Neural cell (in vitro differentiated cells): ENCODE measurements around the gene SH3GL3. TPM values are rescaled to one million over a fixed set of nuclear protein-coding genes. Genes with fewer than 3 reads are reported as not detected.

Experiments
- H2AFZ ChIP-seq: fragments of 200-600, 300-800 bp; sonication (generic), shearing (Covaris generic); 2 replicates; pipeline ENCODE4 v1.6.0; 2014; ENCODE audit warnings: low read depth, mild to moderate bottlenecking, antibody characterized with exemption, low read length, moderate library complexity
- H3F3A ChIP-seq: fragments of 200-600 bp; shearing (Covaris generic); 2 replicates; pipeline ENCODE4 v1.6.1; 2016; ENCODE audit warnings: mild to moderate bottlenecking, moderate library complexity, mixed read lengths, antibody characterized with exemption, low read length; ENCODE audit not compliant: insufficient read depth, poor library complexity, severe bottlenecking
- H3K27ac ChIP-seq: fragments of 200-600, 300-800 bp; sonication (generic), shearing (Covaris generic); 2 replicates; pipeline ENCODE4 v1.5.1; 2014; ENCODE audit warnings: mild to moderate bottlenecking, low read length, moderate library complexity
- H3K27me3 ChIP-seq: fragments of 300-800, 200-600 bp; sonication (generic), shearing (Covaris generic); 2 replicates; pipeline ENCODE4 v1.6.0; 2014; ENCODE audit warnings: mild to moderate bottlenecking, low read depth, low read length, moderate library complexity; ENCODE audit not compliant: insufficient read depth
- H3K36me3 ChIP-seq: fragments of 300-800, 200-600 bp; sonication (generic), shearing (Covaris generic); 2 replicates; pipeline ENCODE4 v1.5.1; 2014; ENCODE audit warnings: mild to moderate bottlenecking, antibody characterized with exemption, low read length, moderate library complexity; ENCODE audit not compliant: insufficient read depth
- H3K4me2 ChIP-seq: fragments of 300-800, 200-600 bp; sonication (generic), shearing (Covaris generic); 2 replicates; pipeline ENCODE4 v1.6.0; 2014; ENCODE audit warnings: mild to moderate bottlenecking, low read length
- H3K4me3 ChIP-seq: fragments of 300-800, 200-600 bp; sonication (generic), shearing (Covaris generic); 2 replicates; pipeline ENCODE4 v1.5.1; 2014; ENCODE audit warnings: mild to moderate bottlenecking, low read length, moderate library complexity
- H3K79me2 ChIP-seq: fragments of 200-600 bp; shearing (Covaris generic); replicated peaks from 2 replicates; pipeline ENCODE4 v1.6.0; 2014; ENCODE audit warnings: mild to moderate bottlenecking, low read length, moderate library complexity; ENCODE audit not compliant: insufficient read depth
- H3K9ac ChIP-seq: fragments of 300-800, 200-600 bp; sonication (generic), shearing (Covaris generic); 2 replicates; pipeline ENCODE4 v1.6.1; 2016; ENCODE audit warnings: mild to moderate bottlenecking, low read length, mixed read lengths
- H3K9me2 ChIP-seq: fragments of 200-600 bp; shearing (Covaris generic); 2 replicates; pipeline ENCODE4 v1.6.1; 2016; ENCODE audit warnings: mild to moderate bottlenecking, low read length, mixed read lengths; ENCODE audit not compliant: insufficient read depth
- H3K9me3 ChIP-seq: fragments of 200-600, 300-800 bp; sonication (generic), shearing (Covaris generic); 2 replicates; pipeline ENCODE4 v1.6.1; 2016; ENCODE audit warnings: mild to moderate bottlenecking, mixed run types, low read length, moderate library complexity, mixed read lengths
- H4K20me1 ChIP-seq: fragments of 200-600 bp; shearing (Covaris generic); 2 replicates; pipeline ENCODE4 v1.6.1; 2016; ENCODE audit warnings: mild to moderate bottlenecking, mixed run types; ENCODE audit not compliant: insufficient read depth
- CTCF ChIP-seq: fragments of 450-650 bp; IDR thresholded peaks from 2 replicates; pipeline ENCODE4 v1.5.1; 2014; ENCODE audit warnings: antibody characterized with exemption, mild to moderate bottlenecking, moderate library complexity; ENCODE audit not compliant: poor library complexity, severe bottlenecking
- EP300 ChIP-seq: fragments of 450-650 bp; conservative IDR thresholded peaks from 2 replicates; pipeline ENCODE4 v1.6.1; 2014; ENCODE audit warnings: antibody characterized with exemption, mild to moderate bottlenecking, moderate library complexity; ENCODE audit not compliant: poor library complexity, severe bottlenecking
- EZH2 ChIP-seq: fragments of 200-600, 300-800 bp; shearing (Covaris generic), sonication (generic); IDR thresholded peaks from 2 replicates; pipeline ENCODE4 v1.6.1; 2014; ENCODE audit warnings: antibody characterized with exemption, low read length, borderline replicate concordance, mild to moderate bottlenecking; ENCODE audit not compliant: insufficient read depth, poor library complexity, severe bottlenecking
- MXI1 ChIP-seq: fragments of 450-650 bp; conservative IDR thresholded peaks from 2 replicates; pipeline ENCODE4 v1.6.1; 2014; ENCODE audit warnings: antibody characterized with exemption, mild to moderate bottlenecking; ENCODE audit not compliant: poor library complexity, severe bottlenecking
- POLR2AphosphoS5 ChIP-seq: IDR thresholded peaks from 2 replicates; pipeline ENCODE4 v1.6.1; 2012
- RAD21 ChIP-seq: fragments of 450-650 bp; conservative IDR thresholded peaks from 2 replicates; pipeline ENCODE4 v1.6.1; 2014; ENCODE audit warnings: antibody characterized with exemption, mild to moderate bottlenecking, moderate library complexity
- REST ChIP-seq: IDR thresholded peaks from 2 replicates; pipeline ENCODE4 v1.6.1; 2012; ENCODE audit warnings: borderline replicate concordance
- SMC3 ChIP-seq: fragments of 450-650 bp; conservative IDR thresholded peaks from 2 replicates; pipeline ENCODE4 v1.6.1; 2014; ENCODE audit warnings: antibody characterized with exemption, mild to moderate bottlenecking, moderate library complexity; ENCODE audit not compliant: poor library complexity
- TAF1 ChIP-seq: IDR thresholded peaks from 2 replicates; pipeline ENCODE4 v1.6.1; 2012; ENCODE audit warnings: low read depth
- polyA plus RNA-seq: library from polyadenylated mRNA; depleted of rRNA; stranded (reverse); fragments of >200 nt; gene quantifications from 2 replicates; pipeline ENCODE4 v1.2.3, GENCODE V29; 2014

Gene SH3GL3
- polyA plus RNA-seq, 1 donor from 2014 or later: 104 TPM

DNA sequence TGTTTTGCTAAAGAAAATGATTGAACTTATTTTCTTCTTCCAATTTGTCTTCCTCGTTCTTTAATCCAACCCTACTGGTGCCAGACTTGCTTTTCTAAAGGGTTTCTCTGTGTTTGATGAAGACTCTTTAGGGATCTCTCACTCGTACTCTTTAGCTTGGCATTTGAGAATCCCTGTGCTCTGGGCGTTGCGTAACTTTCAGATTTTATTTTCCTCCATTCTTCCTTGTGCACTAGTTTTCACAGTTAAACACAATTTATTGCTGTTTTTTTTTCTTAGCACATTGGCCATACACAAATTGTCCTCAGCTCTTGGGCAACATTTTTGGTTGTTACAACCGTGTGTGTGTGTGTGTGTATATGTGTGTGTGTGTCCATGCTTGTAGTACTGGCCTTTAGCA, 111.0 kb downstream of the SH3GL3 start (continued):
- TF ChIP-seq RAD21 (no peak), SMC3 (no peak), TAF1 (no peak)

DNA sequence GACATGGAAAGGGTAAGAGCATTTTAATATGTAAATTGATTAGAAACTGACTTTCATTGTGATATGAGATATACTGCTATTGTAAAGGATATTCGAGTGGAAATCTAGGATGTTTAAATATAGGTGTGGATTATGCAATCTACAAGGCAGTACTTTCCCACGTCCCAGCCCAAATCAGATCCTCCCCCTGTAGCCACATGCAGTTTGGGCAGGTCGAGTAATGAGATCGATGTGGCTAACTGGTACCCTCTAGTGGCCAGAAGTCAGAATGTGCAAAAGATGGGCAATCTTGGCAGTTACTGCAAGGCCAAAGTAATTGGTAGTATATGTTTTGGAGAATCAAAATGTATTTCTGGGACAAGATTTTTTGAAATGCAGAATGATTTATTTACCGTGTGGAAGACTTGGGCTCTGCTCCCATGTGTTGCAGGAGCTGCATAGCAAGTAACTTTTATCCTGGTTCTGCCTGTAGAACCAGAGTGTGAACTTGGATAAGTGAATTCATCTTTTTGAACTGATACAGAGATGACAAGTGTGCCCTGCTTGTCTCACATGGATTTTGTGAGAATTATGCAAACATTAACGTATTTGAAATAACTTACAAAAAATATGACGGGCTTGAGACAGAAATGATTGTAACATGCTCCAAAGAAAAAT, 112.3 kb downstream of the SH3GL3 start:
- H3K9ac ChIP-seq: no peak overlapping the region
- H2AFZ ChIP-seq: no peak overlapping the region
- TF ChIP-seq CTCF (peak; percentile 89), REST (no peak), MXI1 (no peak), EZH2 (no peak), POLR2AphosphoS5 (no peak), RAD21 (peak; percentile 87), EP300 (no peak), TAF1 (no peak), SMC3 (peak; percentile 93)
- H3K9me3 ChIP-seq: no peaks in the 10 kb centered on the region
- H3K79me2 ChIP-seq: no peaks in the 10 kb centered on the region
- H3K4me3 ChIP-seq: no peak overlapping the region
- H3K36me3 ChIP-seq: no peaks in the 10 kb centered on the region
- no peak overlapping the region for H3K27ac ChIP-seq
- no peaks in the 10 kb centered on the region for H3K27me3 ChIP-seq
- H3F3A ChIP-seq: no peaks in the 10 kb centered on the region
- no peaks in the 10 kb centered on the region for H3K9me2 ChIP-seq
- no peak overlapping the region for H3K4me2 ChIP-seq
- H4K20me1 ChIP-seq: no peaks in the 10 kb centered on the region

GRCh38 chr15:83561661-83562060, 114.5 kb downstream of the SH3GL3 start:
- no peak overlapping the region for H3K9ac ChIP-seq
- H3K4me3 ChIP-seq: no peak overlapping the region
- no peaks in the 10 kb centered on the region for H4K20me1 ChIP-seq
- no peaks in the 10 kb centered on the region for H3K9me2 ChIP-seq
- no peak overlapping the region for H3K27ac ChIP-seq
- H3K36me3 ChIP-seq: no peaks in the 10 kb centered on the region
- H2AFZ ChIP-seq: no peak overlapping the region
- no peaks in the 10 kb centered on the region for H3K9me3 ChIP-seq
- H3K27me3 ChIP-seq: no peaks in the 10 kb centered on the region
- no peaks in the 10 kb centered on the region for H3F3A ChIP-seq
- TF ChIP-seq MXI1 (no peak), EZH2 (no peak), SMC3 (no peak), RAD21 (no peak), CTCF (no peak), EP300 (no peak), TAF1 (no peak), POLR2AphosphoS5 (no peak), REST (no peak)
- no peak overlapping the region for H3K4me2 ChIP-seq
- no peaks in the 10 kb centered on the region for H3K79me2 ChIP-seq
